Upper lobe of right lung (tissue), 1 donor: Measurements from ENCODE around the gene BTF3. TPM values are rescaled to one million over a fixed set of nuclear protein-coding genes. Genes with fewer than 3 reads are reported as not detected.
"Not testable (repeated sequence)": the region's sequence is repeated elsewhere in the genome, so short reads cannot be mapped to it uniquely, and the experiment has no call there.

ENCODE experiments used
- ATAC-seq: fragments of 200-7000 bp; cut with Tn5 transposase; one replicate; pipeline ENCODE4 v1.9.1; 2020; ENCODE audit warnings: mild to moderate bottlenecking, moderate library complexity
- DNase-seq: peaks from one replicate; pipeline ENCODE4 v3.0.0-alpha.2; 2020
- H3K27ac ChIP-seq: fragments of 200-600 bp; one replicate; pipeline ENCODE4 v1.8.0; 2022
- H3K27me3 ChIP-seq: fragments of 200-600 bp; one replicate; pipeline ENCODE4 v1.8.0; 2022; ENCODE audit warnings: mild to moderate bottlenecking
- H3K36me3 ChIP-seq: fragments of 200-600 bp; one replicate; pipeline ENCODE4 v1.8.0; 2022
- H3K4me1 ChIP-seq: fragments of 200-600 bp; one replicate; pipeline ENCODE4 v1.8.0; 2022
- H3K4me3 ChIP-seq: fragments of 200-600 bp; one replicate; pipeline ENCODE4 v1.8.0; 2022; ENCODE audit warnings: mild to moderate bottlenecking
- H3K9me3 ChIP-seq: fragments of 200-600 bp; one replicate; pipeline ENCODE4 v1.8.0; 2022
- CTCF ChIP-seq: fragments of 200-600 bp; IDR thresholded peaks from one replicate; pipeline ENCODE4 v1.8.0; 2022; ENCODE audit warnings: antibody characterized with exemption
- intact Hi-C: fragments of 100-400 bp; cut with DNase I; formaldehyde crosslinking; loops from one replicate; pipeline ENCODE4 v1.11.0; 2022
- total RNA-seq: library from RNA; stranded (reverse); fragmentation: NEBNext Ultra II Directional; extraction: Animal tissue kit (Norgen Biotek cat#: 25700); gene quantifications from one replicate; pipeline ENCODE4 v1.2.1, GENCODE V29; 2021
- donor health status: DM: no; HTN: yes; CAD: no; lungs with severe emphysema.

Gene BTF3
- total RNA-seq, 1 donor from 2014 or later: 394 TPM

GRCh38 chr5:73482383-73483136, 15.7 kb upstream of the BTF3 start:
- Histone ChIP-seq H3K9me3 (no peaks in the 10 kb centered on the region), H3K27ac (no peak overlapping the region), H3K4me3 (no peak overlapping the region), H3K36me3 (no peaks in the 10 kb centered on the region), H3K27me3 (peaks cover 15% of the 10 kb centered on the region), H3K4me1 (no peaks in the 10 kb centered on the region)
- no peak for TF ChIP-seq CTCF
- no peak for ATAC-seq
- no peak for DNase-seq
- intact Hi-C loops: no loop called here

- no peaks in the 10 kb centered on the region for H3K9me3 ChIP-seq
- no peak for ATAC-seq
These were observed 14.6 kb upstream of the BTF3 start for GRCh38 chr5:73483676-73484075.

GRCh38 chr5:73484511-73484910, 13.7 kb upstream of the BTF3 start:
- no peak overlapping the region for H3K4me3 ChIP-seq
- no peak overlapping the region for H3K27ac ChIP-seq
- TF ChIP-seq CTCF: no peak
- no peaks in the 10 kb centered on the region for H3K36me3 ChIP-seq
- ATAC-seq (no peak), DNase-seq (no peak)
- peaks cover 7% of the 10 kb centered on the region for H3K27me3 ChIP-seq
- no peaks in the 10 kb centered on the region for H3K4me1 ChIP-seq
- intact Hi-C loops: no loop called here
- no peaks in the 10 kb centered on the region for H3K9me3 ChIP-seq

More at GRCh38 chr5:73483676-73484075, 14.6 kb upstream of the BTF3 start:
- no peak for TF ChIP-seq CTCF
- no peak for DNase-seq
- intact Hi-C loops: no loop called here
- Histone ChIP-seq H3K27me3 (peaks cover 7% of the 10 kb centered on the region), H3K36me3 (no peaks in the 10 kb centered on the region), H3K4me1 (no peaks in the 10 kb centered on the region), H3K27ac (no peak overlapping the region), H3K4me3 (no peak overlapping the region)

GRCh38 chr5:73485715-73486114, 12.5 kb upstream of the BTF3 start:
- peaks cover 7% of the 10 kb centered on the region for H3K27me3 ChIP-seq
- no peak for TF ChIP-seq CTCF
- no peaks in the 10 kb centered on the region for H3K36me3 ChIP-seq
- H3K4me3 ChIP-seq: no peak overlapping the region
- ATAC-seq (no peak), DNase-seq (no peak)
- intact Hi-C loops: no loop called here
- no peak overlapping the region for H3K27ac ChIP-seq
- H3K9me3 ChIP-seq: no peaks in the 10 kb centered on the region
- H3K4me1 ChIP-seq: no peaks in the 10 kb centered on the region

GRCh38 chr5:73486119-73486899, 11.9 kb upstream of the BTF3 start:
- Histone ChIP-seq H3K27ac (no peak overlapping the region), H3K4me1 (no peaks in the 10 kb centered on the region), H3K4me3 (no peak overlapping the region), H3K9me3 (no peaks in the 10 kb centered on the region), H3K27me3 (peaks cover 7% of the 10 kb centered on the region), H3K36me3 (no peaks in the 10 kb centered on the region)
- TF ChIP-seq CTCF: no peak
- intact Hi-C loops: no loop called here
- ATAC-seq (no peak), DNase-seq (no peak)

GRCh38 chr5:73487257-73487656, 11.0 kb upstream of the BTF3 start:
- H3K27ac ChIP-seq, H3K27me3 ChIP-seq, H3K4me3 ChIP-seq, H3K36me3 ChIP-seq, ATAC-seq, intact Hi-C loops, H3K9me3 ChIP-seq, H3K4me1 ChIP-seq, DNase-seq: not testable (repeated sequence)
